Vagina (tissue), 2 donors: Measurements from ENCODE around the gene CST9.
"Not testable (repeated sequence)": the region's sequence is repeated elsewhere in the genome, so short reads cannot be mapped to it uniquely, and the experiment has no call there.

Source experiments
- CTCF ChIP-seq, 3 experiments: fragments of 450-650 bp in 2 of 3; fragments of 200-600 bp in 1 of 3; sonication (generic) in 1 of 3; IDR thresholded peaks; one replicate each; pipeline ENCODE4 v1.5.1; 2017 to 2019; ENCODE audit warnings: antibody characterized with exemption in 3 of 3, mild to moderate bottlenecking in 2 of 3, moderate library complexity in 2 of 3
- POLR2A ChIP-seq, 2 donors: fragments of 450-650 bp; IDR thresholded peaks; one replicate each; pipeline ENCODE4 v1.6.1; 2017; ENCODE audit warnings: antibody characterized with exemption in 2 of 2, mild to moderate bottlenecking in 2 of 2, moderate library complexity in 2 of 2
- POLR2AphosphoS5 ChIP-seq, 2 donors: sonication (generic); formaldehyde crosslinking; IDR thresholded peaks; one replicate each; pipeline ENCODE4 v1.9.0; 2017; ENCODE audit warnings: antibody characterized with exemption in 2 of 2, mild to moderate bottlenecking in 2 of 2, low read depth in 1 of 2; ENCODE audit not compliant: insufficient read depth in 1 of 2

GRCh38 chr20:23620670-23621386, 15.1 kb upstream of the CST9 start:
- TF ChIP-seq POLR2A (IDR thresholded peaks at IDR 0.05); CTCF (IDR thresholded peaks at IDR 0.05); POLR2AphosphoS5 (IDR thresholded peaks at IDR 0.05; ENCODE audit: insufficient read depth in 1 of 2, low read depth in 1 of 2): not testable (repeated sequence)
